Thyroid gland (tissue), 4 donors: ENCODE data around the gene ATMIN. TPM values are rescaled to one million over a fixed set of nuclear protein-coding genes. Genes with fewer than 3 reads are reported as not detected.

Experiments used
- DNase-seq, 2 donors: peaks; one replicate each; pipeline ENCODE4 v3.0.0-alpha.2; 2019
- H3K27ac ChIP-seq, 3 donors: fragments of 200-600 bp; sonication (generic); 1 replicate in 2 of 3; 2 replicates in 1 of 3; pipeline ENCODE4 v1.5.1; 2016 to 2019; ENCODE audit warnings: mild to moderate bottlenecking in 1 of 3, moderate library complexity in 1 of 3
- H3K27me3 ChIP-seq: fragments of 200-600 bp; sonication (generic); one replicate; pipeline ENCODE4 v1.5.1; 2019
- H3K36me3 ChIP-seq, 2 donors: fragments of 200-600 bp; sonication (generic); one replicate each; pipeline ENCODE4 v1.5.1; 2016 to 2019
- H3K4me1 ChIP-seq, 2 donors: fragments of 200-600 bp; sonication (generic); one replicate each; pipeline ENCODE4 v1.5.1; 2017 to 2019
- H3K4me3 ChIP-seq, 3 donors: fragments of 200-600 bp; sonication (generic); replicated peaks in 1 of 3; 1 replicate in 2 of 3; 2 replicates in 1 of 3; pipeline ENCODE4 v1.5.1; 2016; ENCODE audit warnings: mild to moderate bottlenecking in 1 of 3
- H3K9me3 ChIP-seq: fragments of 200-600 bp; sonication (generic); one replicate; pipeline ENCODE4 v1.5.1; 2017
- CTCF ChIP-seq, 6 experiments: fragments of 200-600 bp in 3 of 6; fragments of 450-650 bp in 3 of 6; sonication (generic) in 3 of 6; IDR thresholded peaks; one replicate each; pipeline ENCODE4 v1.5.1; 2016 to 2019; ENCODE audit warnings: antibody characterized with exemption in 6 of 6, mild to moderate bottlenecking in 2 of 6, inconsistent platforms in 1 of 6, moderate library complexity in 1 of 6
- POLR2A ChIP-seq, 2 donors: fragments of 450-650 bp; IDR thresholded peaks; one replicate each; pipeline ENCODE4 v1.6.1; 2017; ENCODE audit warnings: antibody characterized with exemption in 2 of 2, mild to moderate bottlenecking in 2 of 2, moderate library complexity in 1 of 2
- WGBS, 2 donors: methylation state at CpG; one replicate each; pipeline ENCODE4 v1.1.5; 2017; 5-methylcytosine and 5-hydroxymethylcytosine counted together
- intact Hi-C: fragments of 100-400 bp; cut with DNase I; formaldehyde crosslinking; loops from one replicate; pipeline ENCODE4 v1.15.1; 2023
- total RNA-seq, 4 donors: library from RNA; depleted of rRNA; stranded (reverse); fragments of >200 nt; gene quantifications; one replicate each; pipeline ENCODE4 v1.2.3, GENCODE V29; 2016

ATMIN gene
- total RNA-seq, 4 donors from 2014 or later = 49.2 to 57.6 (median 53.3) TPM

- Histone ChIP-seq H3K36me3 (peaks cover 0 to 6% of the 10 kb centered on the region in 2 donors), H3K9me3 (no peaks in the 10 kb centered on the region), H3K27me3 (no peaks in the 10 kb centered on the region), H3K4me1 (peaks cover 4% of the 10 kb centered on the region in 2 donors), H3K4me3 (no peak overlapping the region), H3K27ac (no peak overlapping the region)
- DNase-seq = no peak
- TF ChIP-seq CTCF (IDR thresholded peaks at IDR 0.05) (no peak), POLR2A (IDR thresholded peaks at IDR 0.05) (no peak)
- intact Hi-C loops = no loop called here
- WGBS, 2 donors = 88 to 90% methylated on average over 14 of the region's 14 CpGs
Measured at GRCh38 chr16:81060576-81061306, 25.1 kb downstream of the ATMIN start.

- no peaks in the 10 kb centered on the region for H3K9me3 ChIP-seq
- peaks cover 4 to 9% of the 10 kb centered on the region in 2 donors for H3K4me1 ChIP-seq
- intact Hi-C loops = no loop called here
- no peak overlapping the region for H3K27ac ChIP-seq
- H3K36me3 ChIP-seq = peaks cover 0 to 6% of the 10 kb centered on the region in 2 donors
- H3K4me3 ChIP-seq = no peak overlapping the region
- DNase-seq = no peak
- TF ChIP-seq CTCF (IDR thresholded peaks at IDR 0.05) = no peak
- TF ChIP-seq POLR2A (IDR thresholded peaks at IDR 0.05) = no peak
- WGBS, 2 donors = 87 to 90% methylated on average over 10 of the region's 10 CpGs
- H3K27me3 ChIP-seq = no peaks in the 10 kb centered on the region
Measured at GRCh38 chr16:81061307-81061640, 25.6 kb downstream of the ATMIN start.

- Histone ChIP-seq H3K9me3 (no peaks in the 10 kb centered on the region), H3K4me1 (peaks cover 4 to 9% of the 10 kb centered on the region in 2 donors), H3K27ac (no peak overlapping the region), H3K27me3 (no peaks in the 10 kb centered on the region), H3K4me3 (no peak overlapping the region), H3K36me3 (peaks cover 0 to 6% of the 10 kb centered on the region in 2 donors)
- intact Hi-C loops = no loop called here
- no peak for TF ChIP-seq POLR2A (IDR thresholded peaks at IDR 0.05)
- TF ChIP-seq CTCF (IDR thresholded peaks at IDR 0.05) = no peak
- no peak for DNase-seq
- 90 to 92% methylated on average over 10 of the region's 10 CpGs for WGBS, 2 donors
Measured at GRCh38 chr16:81061871-81062608, 26.4 kb downstream of the ATMIN start.

GRCh38 chr16:81066681-81067080 lies 31.0 kb downstream of the ATMIN start:
- no peak for DNase-seq
- Histone ChIP-seq H3K9me3 (no peaks in the 10 kb centered on the region), H3K36me3 (no peaks in the 10 kb centered on the region), H3K27ac (no peak overlapping the region), H3K4me1 (peaks cover 0 to 9% of the 10 kb centered on the region in 2 donors), H3K4me3 (no peak overlapping the region), H3K27me3 (no peaks in the 10 kb centered on the region)
- WGBS, 2 donors = 78 to 79% methylated on average over 4 of the region's 4 CpGs
- TF ChIP-seq CTCF (IDR thresholded peaks at IDR 0.05) (no peak), POLR2A (IDR thresholded peaks at IDR 0.05) (no peak)
- intact Hi-C loops = no loop called here

- Histone ChIP-seq H3K36me3 (no peaks in the 10 kb centered on the region), H3K27me3 (no peaks in the 10 kb centered on the region), H3K9me3 (no peaks in the 10 kb centered on the region), H3K4me3 (no peak overlapping the region), H3K4me1 (peaks cover 0 to 9% of the 10 kb centered on the region in 2 donors), H3K27ac (no peak overlapping the region)
- DNase-seq = no peak
- intact Hi-C loops = no loop called here
- TF ChIP-seq CTCF (IDR thresholded peaks at IDR 0.05) (no peak), POLR2A (IDR thresholded peaks at IDR 0.05) (no peak)
- WGBS, 2 donors = 88 to 94% methylated on average over 1 of the region's 1 CpG
Measured at GRCh38 chr16:81067166-81067565, 31.5 kb downstream of the ATMIN start.
